Activated CD8-positive, alpha-beta memory T cell treated with anti-CD3 and anti-CD28 coated beads, Interleukin-2, amount 50 U/mL, for 1 hour (primary cell): ENCODE results near the gene LY6G5B.

Experiments
- DNase-seq: peaks from one replicate; pipeline ENCODE4 v3.0.0-alpha.2; 2020; ENCODE audit errors: extremely low read depth

Gene LY6G5B

GRCh38 chr6:31641370-31641769, 28.4 kb upstream of the LY6G5B start:
- DNase-seq = no peak

- DNase-seq = no peak
These were observed 26.8 kb upstream of the LY6G5B start for GRCh38 chr6:31642798-31643570.

- no peak for DNase-seq
These were observed 25.8 kb upstream of the LY6G5B start for GRCh38 chr6:31643818-31644454.

- no peak for DNase-seq
These were observed 24.5 kb upstream of the LY6G5B start for GRCh38 chr6:31645325-31645724.

- no peak for DNase-seq
These were observed 18.1 kb upstream of the LY6G5B start for GRCh38 chr6:31651602-31652191.

GRCh38 chr6:31652925-31653724, 16.7 kb upstream of the LY6G5B start:
- DNase-seq = peak; percentile 73

GRCh38 chr6:31654574-31655348, 15.0 kb upstream of the LY6G5B start:
- DNase-seq = no peak

- DNase-seq = no peak
These were observed 14.2 kb upstream of the LY6G5B start, which contains the start of gene APOM for GRCh38 chr6:31655349-31656237. TSS of gene APOM (plus strand) at chr6:31655894. CDS start at chr6:31655967, 73 bp downstream.

GRCh38 chr6:31657406-31658157, 12.2 kb upstream of the LY6G5B start:
- DNase-seq = no peak

- no peak for DNase-seq
These were observed 11.6 kb upstream of the LY6G5B start for GRCh38 chr6:31658158-31658688.

- DNase-seq = no peak
These were observed 10.7 kb upstream of the LY6G5B start for GRCh38 chr6:31658983-31659648.

GRCh38 chr6:31659649-31660380, 10.0 kb upstream of the LY6G5B start:
- no peak for DNase-seq

GRCh38 chr6:31660381-31661261, 9.2 kb upstream of the LY6G5B start, which contains the start of gene C6orf47:
TSS of gene C6orf47 (minus strand) at chr6:31660778. CDS start at chr6:31659947, 831 bp downstream.
- peak; percentile 40 for DNase-seq

GRCh38 chr6:31661262-31662123, 8.3 kb upstream of the LY6G5B start:
- DNase-seq = no peak

- no peak for DNase-seq
These were observed 7.6 kb upstream of the LY6G5B start for GRCh38 chr6:31662124-31662723.
